NCI-H128 (cell line): ENCODE results near the gene NACAD.
A peak's percentile ranks its signal among the peaks of the same experiment; 100 is the strongest.
"Not testable (repeated sequence)": the region's sequence is repeated elsewhere in the genome, so short reads cannot be mapped to it uniquely, and the experiment has no call there.

Experiments used
- DNase-seq: peaks from one replicate; lab custom pipeline; 2025; ENCODE audit not compliant: unreplicated experiment; lab: John Stamatoyannopoulos, UW

The NACAD gene

GRCh38 chr7:45117582-45117981 lies 28.8 kb upstream of the NACAD start:
- DNase-seq = no peak

GRCh38 chr7:45116048-45116447 lies 27.3 kb upstream of the NACAD start:
- no peak for DNase-seq

- DNase-seq = no peak
These were observed 26.2 kb upstream of the NACAD start for GRCh38 chr7:45114926-45115325.

- DNase-seq = not testable (repeated sequence)
These were observed 25.5 kb upstream of the NACAD start for GRCh38 chr7:45114257-45114656.

- DNase-seq = no peak
These were observed 23.9 kb upstream of the NACAD start for GRCh38 chr7:45112648-45113047.

GRCh38 chr7:45111298-45112223 lies 22.8 kb upstream of the NACAD start, which contains the start of gene TBRG4:
Gene TBRG4 (minus strand): TSS chr7:45111697. CDS start chr7:45109237, 2,460 bp downstream.
- DNase-seq = peak; percentile 84

GRCh38 chr7:45108863-45109262 lies 20.1 kb upstream of the NACAD start:
- DNase-seq = no peak

GRCh38 chr7:45107356-45107755 lies 18.6 kb upstream of the NACAD start:
- no peak for DNase-seq

- DNase-seq = no peak
These were observed 18.1 kb upstream of the NACAD start for GRCh38 chr7:45106820-45107219.

- DNase-seq = no peak
These were observed 16.9 kb upstream of the NACAD start for GRCh38 chr7:45105588-45106188.

GRCh38 chr7:45104844-45105587 lies 16.2 kb upstream of the NACAD start:
- no peak for DNase-seq

- no peak for DNase-seq
These were observed 15.4 kb upstream of the NACAD start for GRCh38 chr7:45103958-45104843.

- no peak for DNase-seq
These were observed 14.3 kb upstream of the NACAD start for GRCh38 chr7:45102785-45103712.

- no peak for DNase-seq
These were observed 13.0 kb upstream of the NACAD start for GRCh38 chr7:45101748-45102147.

GRCh38 chr7:45100761-45101480 lies 12.2 kb upstream of the NACAD start:
- DNase-seq = no peak

GRCh38 chr7:45099891-45100760 lies 11.4 kb upstream of the NACAD start:
- DNase-seq = no peak

GRCh38 chr7:45098983-45099839 lies 10.4 kb upstream of the NACAD start:
- no peak for DNase-seq
